GM19035 (cell line): Measurements from ENCODE around the gene TROAP.
"Not testable (repeated sequence)": the region's sequence is repeated elsewhere in the genome, so short reads cannot be mapped to it uniquely, and the experiment has no call there.

Experiments used
- ATAC-seq: cut with Tn5 transposase; IDR thresholded peaks from one replicate; pipeline ENCODE4 v1.9.1; 2021; ENCODE audit not compliant: unreplicated experiment

Gene TROAP

DNA sequence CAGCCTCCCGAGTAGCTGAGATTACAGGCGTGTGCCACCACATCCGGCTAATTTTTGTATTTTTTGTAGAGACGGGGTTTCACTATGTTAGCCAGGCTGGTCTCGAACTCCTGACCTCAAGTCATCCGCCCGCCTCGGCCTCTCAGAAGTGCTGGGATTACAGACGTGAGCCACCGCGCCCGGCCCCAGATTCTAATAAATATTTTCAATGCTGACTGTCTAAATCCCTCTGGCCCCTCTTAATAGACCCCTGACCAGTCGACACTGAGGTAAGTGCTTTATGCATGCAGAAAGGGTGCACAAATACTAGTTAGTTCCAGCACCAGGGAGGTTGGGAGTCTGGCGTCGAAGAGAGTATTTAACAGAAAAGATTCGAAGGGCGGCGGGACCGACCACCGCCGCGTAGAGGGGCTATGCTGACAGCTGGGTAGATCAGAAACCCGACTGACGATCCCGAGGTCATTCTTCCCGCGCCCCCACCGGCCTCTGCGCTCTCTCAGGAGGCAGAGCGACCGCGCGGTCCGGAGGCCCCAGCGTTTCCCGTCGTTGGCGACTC is 43.1 kb downstream of the TROAP start:
- peak; percentile 7 for ATAC-seq

DNA sequence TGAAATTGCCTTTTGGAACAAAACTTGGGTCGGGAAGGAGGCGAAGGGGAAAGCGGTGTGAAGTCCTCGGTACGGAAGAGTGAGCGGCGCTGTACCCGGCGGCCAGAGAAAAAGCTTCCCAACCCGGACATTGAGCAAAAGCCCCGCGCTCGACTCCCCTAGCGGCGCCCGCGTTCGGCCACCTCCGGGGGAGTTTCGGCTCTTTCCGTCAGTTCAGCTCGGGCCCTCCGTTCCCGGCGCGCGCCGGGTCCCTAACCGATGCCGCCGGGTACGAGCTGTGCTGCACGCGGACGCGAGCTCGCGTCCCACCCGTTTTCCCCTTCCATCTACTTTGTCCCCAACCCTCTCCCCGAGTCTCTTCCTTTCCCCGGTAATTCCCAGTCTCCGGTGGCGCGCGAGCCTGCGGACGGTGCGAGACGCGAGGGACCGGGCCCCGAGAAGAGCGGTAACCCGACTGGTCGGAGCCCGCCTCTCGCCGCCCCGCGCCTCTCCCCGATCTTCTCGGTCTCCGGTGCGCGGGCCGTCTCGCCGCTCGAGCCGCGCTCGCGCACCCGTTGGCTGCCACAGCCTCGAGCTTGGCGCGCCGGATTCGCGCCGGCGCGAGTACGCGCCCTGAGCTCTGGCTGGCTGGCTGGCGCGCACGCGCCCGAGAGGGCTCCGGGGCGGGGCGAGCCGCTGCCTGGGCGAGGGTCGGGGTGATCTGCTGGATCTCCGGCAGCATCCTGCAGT is 43.8 kb downstream of the TROAP start:
- ATAC-seq, result peak; percentile 68

DNA sequence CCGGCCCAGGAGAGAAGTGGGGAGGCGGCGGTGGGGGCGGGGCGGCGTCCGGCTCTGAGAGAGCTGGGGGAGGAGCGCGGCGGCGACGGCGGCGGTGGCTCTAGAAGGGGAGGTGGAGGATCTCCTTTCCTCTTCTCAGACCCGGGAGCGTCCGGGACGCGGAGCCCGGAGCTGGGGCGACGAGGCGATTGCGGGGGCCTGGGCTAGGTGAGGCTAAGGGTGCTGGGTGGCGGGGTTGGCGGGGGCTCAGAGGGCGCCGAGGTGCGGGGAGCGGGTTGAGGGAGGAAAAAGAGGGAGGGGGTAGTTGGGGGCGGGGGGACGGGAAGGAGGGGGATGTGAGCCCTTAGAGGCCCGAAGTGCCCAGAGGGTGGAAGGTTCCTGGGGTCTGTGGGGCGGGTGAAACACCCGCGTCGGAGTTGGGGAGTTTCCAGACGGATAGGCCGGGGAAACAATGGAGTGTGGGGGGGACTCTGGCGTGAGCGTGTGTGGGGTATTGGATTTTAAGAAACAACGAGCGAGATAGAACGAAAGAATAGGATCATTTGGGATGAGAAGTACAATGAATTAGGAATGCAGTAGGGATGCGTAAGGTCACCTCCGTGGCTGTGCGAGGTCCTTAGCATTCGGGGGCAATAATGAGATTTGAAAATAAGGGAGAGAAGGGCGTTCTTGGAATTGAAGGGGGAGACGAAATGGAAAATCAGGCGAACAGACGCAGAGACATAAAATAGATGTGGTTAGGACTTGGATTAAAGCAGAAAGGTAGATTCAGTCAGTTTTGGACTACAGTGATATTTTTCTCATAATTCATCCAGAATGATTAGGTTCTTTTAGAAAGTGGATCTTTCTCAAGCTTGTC is 44.6 kb downstream of the TROAP start, which contains the start of gene SPATS2:
TSS of gene SPATS2 (plus strand) at position 82 of the 859 bp plus-strand sequence. CDS start 93,551 bp downstream, outside the sequence.
- no peak for ATAC-seq

DNA sequence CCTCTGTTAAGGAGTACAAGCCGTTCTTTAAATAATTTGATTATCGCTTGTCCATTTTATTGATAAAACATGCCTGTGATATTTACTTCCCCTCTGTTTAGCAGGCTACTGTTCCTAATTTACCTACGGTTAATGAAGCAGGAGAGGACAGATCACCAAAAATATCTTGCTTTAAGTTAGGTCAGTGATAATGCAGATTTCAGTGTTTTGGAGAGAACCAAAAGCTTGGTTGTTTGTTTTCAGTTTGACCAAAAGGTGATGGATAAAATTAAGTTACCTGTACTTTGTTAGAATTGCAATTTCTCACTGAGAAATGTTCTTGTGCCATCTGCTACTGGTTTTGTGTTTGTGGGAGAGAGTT is 45.2 kb downstream of the TROAP start:
- ATAC-seq, result no peak

DNA sequence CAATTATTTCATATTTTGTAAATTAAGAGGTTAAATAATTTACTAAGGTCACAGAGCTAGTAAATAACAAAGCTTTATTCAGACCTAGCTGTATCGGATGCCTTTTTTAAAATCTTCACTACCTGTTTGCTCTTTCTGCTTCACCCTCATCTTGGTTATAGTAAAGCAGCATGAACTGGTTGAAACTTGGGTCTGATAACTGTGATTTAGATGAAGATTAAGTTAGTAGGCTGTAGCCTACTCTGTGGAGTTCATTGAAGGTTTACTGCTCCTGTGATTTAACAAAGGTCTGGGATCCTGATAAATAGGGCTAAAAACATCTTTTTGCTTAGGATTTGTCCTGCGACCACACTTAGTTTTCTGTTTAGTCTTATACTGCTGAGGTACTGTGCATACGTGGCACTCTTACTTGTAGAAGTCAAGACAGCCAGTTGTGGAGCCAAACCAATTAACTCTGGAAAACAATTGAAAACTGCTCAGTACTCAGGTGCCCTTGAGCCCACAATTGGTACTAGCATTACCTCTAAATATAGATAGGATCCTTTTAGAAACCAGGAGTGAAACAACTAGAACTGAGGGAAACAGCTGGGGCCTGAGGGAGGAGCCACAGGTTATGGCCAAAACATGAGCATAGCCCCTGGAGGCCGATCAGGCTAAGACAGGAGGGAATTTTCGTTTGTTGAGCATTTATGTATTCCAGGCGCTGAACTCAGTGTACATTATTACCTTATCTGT is 46.5 kb downstream of the TROAP start:
- peak; percentile 40 for ATAC-seq

DNA sequence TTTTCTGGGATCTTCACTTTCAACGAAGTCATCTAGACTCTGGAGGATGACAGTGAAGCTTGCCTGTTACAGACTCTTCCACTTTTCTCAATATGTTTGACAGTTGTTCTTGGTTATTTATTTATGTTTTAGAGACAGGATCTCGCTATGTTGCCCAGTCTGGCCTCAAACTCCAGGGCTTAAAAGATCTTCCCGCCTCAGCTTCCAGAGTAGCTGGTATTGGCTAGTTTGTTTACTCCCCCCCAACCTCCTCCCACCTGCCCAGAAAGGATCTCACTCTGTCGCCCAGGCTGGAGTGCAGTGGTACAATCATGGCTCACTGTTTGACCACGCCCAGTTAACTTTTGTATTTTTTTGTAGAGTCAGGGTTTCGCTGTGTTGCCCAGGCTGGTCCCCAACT is 47.5 kb downstream of the TROAP start:
- ATAC-seq, result no peak

DNA sequence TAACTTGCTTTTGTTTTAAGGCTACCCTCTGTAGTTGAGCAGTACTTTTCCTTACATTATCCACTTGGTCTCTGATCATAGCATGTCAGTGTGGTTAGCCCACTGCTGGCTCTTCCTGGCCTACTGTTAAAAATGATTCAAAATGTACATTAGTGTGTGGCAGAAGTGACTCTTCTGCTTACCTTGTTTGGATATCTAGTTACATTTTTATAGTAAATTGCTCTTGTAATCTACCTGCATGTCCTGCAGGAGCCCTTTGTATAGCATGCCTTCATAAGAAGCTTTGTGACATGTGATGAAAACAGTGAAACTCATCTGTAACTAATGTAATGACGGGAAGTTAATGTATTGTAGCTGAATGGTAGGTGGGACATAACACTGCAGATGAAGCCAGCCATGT is 52.4 kb downstream of the TROAP start:
- ATAC-seq, result no peak

DNA sequence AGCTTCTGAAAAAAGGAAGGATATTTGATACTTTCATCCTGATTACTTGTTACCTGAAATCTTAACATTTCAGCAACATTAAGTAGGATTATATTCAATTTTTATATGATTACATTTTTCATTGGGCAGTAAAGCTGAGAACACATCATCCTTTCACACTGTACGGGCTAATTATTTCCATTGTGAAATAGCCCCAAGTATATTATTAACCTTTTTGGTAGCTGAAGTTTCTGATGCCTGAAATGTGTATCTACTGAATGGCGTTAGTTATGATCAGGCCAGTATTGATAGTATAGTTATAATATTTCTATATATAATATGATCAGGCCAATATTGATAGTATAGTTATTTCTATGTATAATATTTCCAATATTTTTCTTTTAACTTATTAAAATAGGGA is 54.3 kb downstream of the TROAP start:
- ATAC-seq, result no peak

DNA sequence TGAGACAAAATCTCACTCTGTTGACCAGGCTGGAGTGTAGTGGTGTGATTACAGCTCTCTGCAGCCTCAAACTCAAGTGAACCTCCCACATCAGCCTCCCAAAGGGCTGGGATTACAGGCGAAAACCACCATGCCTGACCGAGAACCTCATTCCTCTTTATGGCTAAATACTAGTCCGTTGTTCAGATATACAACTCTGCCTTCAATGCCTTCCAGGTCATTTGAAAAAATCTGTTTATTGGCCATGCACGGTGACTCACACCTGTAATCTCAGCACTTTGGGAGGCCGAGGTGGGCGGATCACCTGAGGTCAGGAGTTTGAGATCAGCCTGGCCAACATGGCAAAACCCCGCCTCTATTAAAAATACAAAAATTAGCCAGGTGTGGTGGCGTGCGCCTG is 57.1 kb downstream of the TROAP start:
- ATAC-seq, result not testable (repeated sequence)
